ENCODE data around the gene METTL22.
"Not testable (repeated sequence)": the region's sequence is repeated elsewhere in the genome, so short reads cannot be mapped to it uniquely, and the experiment has no call there.

The METTL22 gene

DNA sequence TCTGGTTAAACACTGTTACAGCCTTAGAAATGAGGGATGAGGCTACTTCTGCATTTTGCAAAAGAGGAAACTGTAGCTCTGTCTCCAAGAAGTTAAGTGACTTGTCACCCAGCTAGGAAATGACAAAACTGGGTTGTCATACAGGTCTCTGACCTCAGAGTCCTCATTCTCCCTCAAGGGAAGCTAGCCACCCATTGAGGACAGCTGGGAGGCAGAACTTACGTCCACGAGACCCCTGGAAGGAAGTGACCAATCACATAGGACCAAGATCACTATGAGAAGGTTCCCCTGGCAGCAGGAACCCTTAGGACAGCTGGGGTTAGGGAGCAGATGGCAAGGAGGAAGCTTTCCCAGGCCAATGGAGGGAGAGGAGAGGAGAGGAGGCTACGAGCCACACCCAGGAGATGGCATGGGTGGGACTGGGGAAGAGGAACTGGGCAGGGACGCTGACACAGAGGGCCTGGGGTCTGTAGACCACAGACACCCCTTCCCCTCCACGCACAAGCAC is 11.2 kb downstream of the METTL22 start:
- no peak for DNase-seq

DNA sequence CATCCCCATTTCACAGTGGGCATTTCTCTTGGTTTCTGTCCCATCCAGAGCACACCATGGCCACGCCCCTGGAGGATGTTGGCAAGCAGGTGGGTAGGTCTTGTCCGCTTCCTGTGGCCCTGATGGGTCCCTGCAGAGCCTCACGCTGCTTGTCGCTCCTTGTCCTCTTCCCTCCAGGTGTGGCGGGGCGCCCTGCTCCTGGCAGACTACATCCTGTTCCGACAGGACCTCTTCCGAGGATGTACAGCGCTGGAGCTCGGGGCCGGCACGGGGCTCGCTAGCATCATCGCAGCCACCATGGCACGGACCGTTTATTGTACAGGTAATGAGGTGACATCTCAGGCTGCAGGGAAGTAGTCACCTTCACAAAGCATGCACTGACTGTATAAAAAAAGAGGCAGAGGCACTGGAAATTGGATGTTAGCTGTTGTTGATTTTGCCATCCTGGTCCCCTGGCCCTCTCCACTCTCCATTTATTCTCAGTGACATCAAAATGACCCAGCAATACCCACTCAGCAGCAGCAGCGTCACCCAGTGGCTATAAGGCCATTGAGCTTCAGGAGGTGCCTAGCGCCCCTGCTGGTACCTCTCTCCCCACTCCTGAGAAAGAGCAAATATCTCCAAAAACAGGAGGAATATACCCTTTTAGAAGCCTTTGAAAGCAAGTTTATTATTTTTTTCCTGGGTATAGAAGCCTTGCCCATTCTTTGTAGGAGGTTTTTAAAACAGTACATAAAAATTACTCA is 13.7 kb downstream of the METTL22 start:
- no peak for DNase-seq

DNA sequence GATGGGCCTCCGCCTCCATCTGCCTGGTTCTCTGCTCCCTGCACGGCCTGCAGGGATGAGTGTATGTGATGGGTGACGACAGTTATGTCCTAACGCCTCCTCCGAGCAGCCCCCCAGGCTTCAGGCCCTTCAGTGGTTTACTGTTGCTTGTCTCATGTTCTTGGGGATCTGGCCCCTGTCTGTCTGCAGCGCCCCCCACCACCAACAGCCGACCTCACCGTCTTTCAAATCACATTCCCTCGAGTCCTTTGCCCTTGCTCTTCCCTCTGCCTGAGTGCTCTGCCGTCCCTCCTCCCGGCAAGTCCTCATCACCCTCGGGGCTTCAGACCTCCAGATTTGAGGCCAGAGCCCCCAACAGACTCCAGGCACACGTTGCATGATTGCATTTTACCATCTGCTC is 18.2 kb downstream of the METTL22 start:
- DNase-seq, result no peak

DNA sequence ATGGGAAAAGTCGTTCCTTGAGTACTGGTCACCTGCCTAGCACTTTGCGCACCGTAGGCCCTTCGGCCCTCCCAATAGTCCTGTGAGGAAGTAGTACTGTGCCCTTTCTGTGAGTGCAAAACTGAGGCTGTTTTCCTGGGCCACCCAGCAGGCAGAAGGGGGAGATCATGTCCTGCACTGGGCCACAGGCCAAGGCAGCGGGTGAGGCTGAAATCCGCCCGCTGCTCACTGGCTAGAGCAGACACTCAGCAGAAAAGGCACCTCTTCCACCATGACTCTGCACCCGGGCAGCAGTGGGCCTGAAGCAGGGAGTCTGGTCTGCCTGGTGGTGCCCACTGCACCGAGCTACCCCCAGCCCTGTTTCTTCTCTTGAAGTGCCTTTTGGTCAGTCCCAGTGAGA is 20.2 kb downstream of the METTL22 start:
- no peak for DNase-seq

DNA sequence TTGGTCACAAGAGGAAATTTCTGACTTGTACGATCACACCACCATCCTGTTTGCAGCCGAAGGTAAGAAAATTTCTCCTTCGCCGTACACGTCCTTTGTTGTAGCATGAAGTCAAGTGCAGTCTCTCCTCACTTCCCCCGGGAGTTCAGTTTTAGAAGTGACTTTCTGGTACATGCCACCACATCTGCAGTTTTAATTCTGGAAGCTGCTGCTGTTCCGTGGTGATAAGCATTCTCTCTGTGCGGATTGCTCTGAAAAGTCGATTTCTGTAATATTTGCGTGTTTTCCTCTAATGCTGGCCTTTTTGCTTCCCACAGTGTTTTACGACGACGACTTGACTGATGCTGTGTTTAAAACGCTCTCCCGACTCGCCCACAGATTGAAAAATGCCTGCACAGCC is 20.6 kb downstream of the METTL22 start:
- no peak for DNase-seq

DNA sequence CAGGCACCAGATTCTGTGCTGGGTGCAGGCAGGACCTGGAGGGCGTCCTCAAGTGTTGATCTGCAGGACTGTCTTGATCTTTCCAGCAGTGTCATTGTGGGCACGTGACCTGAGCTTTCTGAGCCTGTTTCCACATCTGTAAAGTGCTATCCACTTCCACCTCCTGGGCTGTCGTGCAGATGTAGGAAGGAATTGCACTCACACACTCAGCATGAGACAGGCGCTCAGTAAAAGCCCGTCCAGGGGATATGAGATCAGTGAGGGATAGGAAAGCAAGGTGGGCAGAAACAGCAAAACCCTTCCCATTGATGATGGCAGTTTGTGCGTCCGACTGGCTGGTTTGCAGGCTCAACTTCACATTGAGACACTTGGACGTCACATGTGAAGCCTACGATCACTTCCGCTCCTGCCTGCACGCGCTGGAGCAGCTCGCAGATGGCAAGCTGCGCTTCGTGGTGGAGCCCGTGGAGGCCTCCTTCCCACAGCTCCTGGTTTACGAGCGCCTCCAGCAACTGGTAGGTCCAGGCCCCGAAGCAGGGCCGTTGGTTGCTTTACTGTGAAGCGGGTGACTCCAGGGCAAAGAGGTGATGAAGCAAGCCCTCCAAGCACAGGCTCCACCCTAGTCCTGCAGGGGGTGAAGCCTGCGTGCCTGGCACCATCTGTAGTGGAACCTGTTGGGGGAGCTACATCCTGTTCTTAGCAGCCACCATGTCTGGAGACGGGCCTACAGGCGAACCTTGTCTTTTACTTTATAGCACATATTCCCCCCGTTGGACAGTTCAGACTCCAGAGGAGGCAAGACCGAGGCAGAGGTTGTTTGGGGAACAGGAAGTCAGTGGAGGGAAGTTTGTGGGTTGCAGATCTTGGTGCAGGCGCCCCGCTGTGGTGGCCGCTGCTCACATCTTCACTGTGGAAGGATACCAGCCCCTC is 23.0 kb downstream of the METTL22 start:
- DNase-seq, result no peak

DNA sequence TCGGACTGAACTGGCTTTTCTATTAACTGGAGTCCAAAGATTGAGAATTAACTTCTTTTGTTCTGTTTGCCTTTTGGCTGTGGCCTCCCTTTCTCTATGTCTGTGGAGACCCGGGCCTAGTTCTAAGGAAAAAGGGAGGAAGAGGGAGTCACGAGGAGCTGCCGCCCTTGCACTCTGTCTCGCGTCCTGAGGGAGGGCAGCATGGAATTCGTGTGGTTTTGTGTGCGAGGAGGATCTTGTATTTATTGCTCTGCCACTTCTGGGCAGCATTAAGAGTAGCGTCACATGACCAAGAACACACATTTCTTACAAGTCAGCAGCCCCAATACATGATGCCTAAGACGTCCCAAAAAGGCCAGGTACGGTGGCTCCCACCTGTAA is 23.6 kb downstream of the METTL22 start:
- DNase-seq, result no peak

DNA sequence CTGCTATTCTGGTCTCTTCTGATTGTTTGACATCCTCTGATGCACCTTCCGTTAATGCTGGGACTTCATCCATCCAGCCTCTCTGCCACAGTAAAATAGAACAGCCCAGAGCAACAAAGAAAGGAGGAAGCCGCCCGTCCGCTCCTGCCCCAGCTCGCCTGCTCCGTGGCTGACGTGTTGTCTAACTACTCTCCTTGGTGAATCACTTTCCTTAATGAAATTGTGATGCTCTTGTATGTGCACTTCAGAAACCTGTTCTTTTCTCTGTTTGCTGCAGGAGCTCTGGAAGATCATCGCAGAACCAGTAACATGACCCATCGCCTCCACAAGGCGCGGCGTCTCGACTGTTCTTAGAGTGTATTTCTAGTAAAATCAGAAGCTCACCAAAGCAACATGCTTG is 24.3 kb downstream of the METTL22 start:
- no peak for DNase-seq

DNA sequence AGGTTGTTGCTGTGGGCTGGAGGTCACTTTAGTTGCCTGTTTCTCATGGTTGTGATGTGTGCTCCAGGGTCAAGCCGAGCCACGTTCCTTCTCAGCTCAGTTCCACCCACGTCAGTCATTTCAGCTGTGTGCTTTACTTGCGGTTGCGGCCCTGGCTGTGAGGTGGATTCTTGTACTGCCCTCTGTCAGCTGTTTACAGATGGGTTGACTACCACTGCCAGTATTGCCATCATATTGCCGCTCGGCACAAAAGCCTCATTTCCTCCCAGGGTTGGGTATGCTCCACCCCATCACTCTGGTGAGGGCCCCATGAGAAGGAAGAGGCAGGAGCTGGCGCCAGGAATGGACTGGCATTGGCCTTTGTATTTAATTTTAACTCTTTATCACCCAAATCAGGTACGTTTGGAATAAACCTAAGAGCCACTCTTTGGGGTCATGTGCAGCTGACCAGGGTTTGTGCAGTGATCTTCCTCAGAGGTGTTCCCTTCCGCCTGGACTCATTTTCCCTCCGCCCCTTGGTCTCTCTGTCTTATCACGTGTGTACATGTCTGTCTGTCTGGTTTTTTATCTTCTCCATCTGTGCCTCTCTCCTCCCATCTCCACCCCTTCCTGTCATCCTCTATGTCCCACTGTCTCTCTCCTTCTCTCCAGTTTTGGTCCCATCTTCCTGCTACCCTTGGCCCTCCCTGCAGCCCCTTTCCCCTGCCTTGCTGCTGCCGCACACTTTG is 25.0 kb downstream of the METTL22 start:
- DNase-seq, result no peak

DNA sequence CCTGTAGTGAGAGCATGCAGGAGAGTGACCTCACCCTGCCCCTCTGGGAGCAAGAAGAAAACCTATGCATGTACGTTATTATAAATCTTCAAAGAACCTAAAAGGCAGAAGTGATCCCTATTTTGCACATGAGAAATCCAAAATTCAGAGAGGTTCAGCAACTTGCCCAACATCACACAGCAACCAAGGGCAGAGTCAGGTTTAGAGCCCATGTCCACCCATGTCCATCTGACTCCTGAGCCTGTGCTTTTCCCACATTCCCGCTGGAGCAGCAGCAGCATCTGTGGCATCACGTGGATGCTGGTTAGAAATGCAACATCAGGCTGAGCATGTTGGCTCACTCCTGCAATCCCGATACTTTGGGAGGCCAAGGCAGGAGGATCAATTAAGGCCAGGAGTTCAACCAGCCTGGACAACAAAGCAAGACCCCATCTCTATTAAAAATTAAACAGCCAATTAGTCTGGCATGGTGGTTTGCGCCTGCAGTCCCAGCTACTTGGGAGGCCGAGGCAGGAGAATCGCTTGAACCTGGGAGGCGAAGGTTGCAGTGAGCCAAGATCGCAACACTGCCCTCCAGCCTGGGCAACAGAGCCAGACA is 26.3 kb downstream of the METTL22 start:
- DNase-seq, result no peak

DNA sequence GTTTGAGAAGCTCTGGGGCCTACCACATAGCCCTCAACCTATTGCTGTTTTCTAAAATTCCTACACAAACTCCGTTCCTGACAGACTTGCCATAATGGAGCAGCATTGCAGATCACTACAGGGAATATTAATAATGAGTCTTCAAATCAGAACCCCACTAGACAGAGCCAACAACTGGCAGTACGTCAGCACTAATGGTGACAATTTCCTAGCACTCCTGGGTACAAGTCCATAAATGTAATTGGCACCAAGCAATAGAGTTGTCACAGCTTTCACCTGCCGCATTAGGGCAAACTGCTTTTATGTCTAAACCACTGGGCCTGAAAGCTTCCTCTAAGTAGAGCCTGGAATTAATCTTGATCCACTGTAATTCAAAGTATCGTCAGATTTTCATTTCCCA is 27.4 kb downstream of the METTL22 start:
- no peak for DNase-seq

DNA sequence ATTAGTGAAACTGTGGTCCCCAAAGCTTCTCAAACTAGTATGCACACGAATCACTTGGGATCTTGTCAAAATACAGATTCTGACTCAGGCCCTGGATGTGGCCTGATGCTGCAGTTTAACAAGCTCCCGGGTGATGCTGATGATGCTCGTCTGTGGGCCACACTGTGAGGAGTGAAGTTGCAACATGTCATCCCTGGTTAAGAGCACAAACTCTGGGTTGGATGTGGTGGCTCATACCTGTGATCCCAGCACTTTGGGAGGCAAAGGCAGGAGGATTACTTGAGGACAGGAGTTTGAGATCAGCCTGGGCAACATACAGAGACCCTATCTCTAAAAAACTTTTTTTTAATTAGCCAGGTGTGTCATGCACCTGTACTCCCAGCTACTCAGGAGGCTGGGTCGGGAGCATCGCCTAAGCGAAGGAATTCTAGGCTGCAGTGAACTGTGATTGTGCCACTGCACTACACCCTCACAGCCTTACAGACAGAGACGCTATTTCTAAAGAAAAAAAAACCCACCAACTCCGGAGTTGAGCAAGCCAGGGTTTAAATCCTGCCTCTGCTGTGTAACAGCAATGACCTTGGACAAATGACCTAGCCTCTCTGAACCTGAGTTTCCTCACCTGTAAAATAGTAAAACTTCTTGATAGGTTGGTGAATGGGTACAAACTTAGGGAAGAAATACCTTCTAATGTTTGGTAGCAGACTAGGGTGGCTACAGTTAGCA is 28.5 kb downstream of the METTL22 start:
- DNase-seq, result no peak

DNA sequence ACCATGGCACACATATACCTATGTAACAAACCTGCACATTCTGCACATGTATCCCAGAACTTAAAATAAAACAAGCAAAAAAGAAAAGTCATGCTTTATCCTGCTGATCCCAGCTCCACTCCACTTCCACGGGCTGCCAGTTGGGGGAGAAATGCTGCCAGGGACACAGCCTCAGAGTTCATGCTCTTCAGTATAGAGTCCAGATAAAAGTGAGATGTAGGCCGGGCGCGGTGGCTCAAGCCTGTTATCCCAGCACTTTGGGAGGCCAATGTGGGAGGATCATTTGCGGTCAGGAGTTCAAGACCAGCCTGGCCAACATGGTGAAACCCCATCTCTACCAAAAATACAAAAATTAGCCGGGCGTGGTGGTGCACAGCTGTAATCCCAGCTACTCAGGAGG is 30.5 kb downstream of the METTL22 start:
- DNase-seq, result not testable (repeated sequence)

DNA sequence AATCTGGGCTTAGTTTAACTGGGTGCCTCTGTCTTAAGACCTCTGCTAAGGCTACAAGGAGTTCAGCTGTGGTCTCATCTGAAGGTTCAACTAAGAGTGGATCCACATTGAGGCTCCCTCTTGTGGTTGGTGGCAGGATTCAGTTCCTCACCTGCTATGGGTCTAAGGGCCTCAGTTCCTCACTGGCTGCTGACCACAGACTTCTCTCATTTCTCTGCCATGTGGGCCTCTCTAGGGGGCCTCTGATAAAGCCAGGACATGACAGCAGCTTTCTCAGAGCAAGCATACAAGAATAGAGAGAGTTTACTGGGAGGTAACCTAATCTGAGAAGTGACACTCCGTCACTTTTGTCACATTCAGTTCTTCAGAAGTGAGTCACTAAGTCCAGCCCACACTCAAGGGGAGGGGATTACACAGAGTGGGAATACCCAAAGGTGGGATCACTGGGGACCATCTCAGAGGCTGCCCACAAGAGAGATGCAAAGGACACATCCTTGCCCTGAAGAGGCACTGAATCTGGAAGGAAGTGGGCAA is 33.8 kb downstream of the METTL22 start:
- DNase-seq, result no peak

DNA sequence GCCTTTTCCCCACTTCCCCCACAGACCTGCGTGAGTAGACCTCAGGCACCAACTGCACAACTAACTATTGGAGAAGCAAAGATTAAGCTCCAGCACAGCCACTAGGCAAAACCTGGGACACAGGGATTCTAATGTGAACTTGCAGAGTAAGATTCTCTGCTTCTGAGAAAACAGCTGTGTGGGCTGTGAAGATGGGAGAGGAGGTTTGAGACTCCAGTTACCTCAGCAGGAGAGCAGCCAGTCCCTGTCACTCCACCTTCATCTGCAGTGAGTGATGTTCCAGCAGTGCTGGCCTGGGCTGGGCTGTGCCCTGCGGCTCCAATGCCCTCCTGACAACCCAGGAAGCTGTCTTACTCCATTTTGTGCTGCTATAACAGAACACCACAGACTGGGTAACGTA is 34.9 kb downstream of the METTL22 start:
- DNase-seq, result no peak

DNA sequence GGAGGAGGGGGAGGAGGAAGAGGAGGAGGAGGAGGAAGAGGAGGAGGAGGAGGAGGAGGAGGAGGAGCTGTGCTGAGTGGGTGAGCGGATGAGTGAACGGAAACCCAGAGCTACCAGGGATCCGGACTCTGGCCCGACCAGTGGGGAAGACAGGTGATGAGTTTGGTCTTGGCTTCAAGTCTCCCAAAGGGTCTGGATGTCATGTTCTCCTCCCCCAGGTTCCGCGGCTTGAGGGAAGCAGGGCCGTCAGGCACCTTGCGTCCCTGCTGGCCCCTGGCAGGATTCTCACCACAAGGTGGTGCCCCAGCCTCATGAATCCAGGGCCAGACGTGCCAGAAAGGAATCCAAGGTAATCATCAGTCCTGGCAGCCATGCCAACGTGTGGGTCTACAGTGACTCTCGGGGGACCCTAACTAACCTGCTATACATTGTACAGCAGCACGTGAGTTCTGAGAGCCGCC is 39.4 kb downstream of the METTL22 start:
- DNase-seq, result no peak

DNA sequence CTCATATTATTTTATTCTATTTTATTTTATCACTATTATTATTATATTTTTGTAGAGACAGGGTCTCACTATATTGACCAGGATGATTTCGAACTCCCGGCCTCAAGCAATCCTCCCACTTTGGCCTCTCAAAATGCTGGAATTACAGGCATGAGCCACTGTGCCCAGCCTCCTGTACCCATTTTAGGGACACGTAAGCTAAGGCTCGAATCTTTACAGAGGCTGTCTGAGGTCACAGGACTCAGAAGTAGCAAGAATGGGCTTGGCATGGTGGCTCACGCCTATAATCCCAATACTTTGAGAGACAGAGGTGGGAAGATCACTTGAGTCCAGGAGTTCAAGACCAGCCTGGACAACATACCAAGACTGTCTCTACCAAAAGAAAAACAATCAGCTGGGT is 40.2 kb downstream of the METTL22 start:
- no peak for DNase-seq

DNA sequence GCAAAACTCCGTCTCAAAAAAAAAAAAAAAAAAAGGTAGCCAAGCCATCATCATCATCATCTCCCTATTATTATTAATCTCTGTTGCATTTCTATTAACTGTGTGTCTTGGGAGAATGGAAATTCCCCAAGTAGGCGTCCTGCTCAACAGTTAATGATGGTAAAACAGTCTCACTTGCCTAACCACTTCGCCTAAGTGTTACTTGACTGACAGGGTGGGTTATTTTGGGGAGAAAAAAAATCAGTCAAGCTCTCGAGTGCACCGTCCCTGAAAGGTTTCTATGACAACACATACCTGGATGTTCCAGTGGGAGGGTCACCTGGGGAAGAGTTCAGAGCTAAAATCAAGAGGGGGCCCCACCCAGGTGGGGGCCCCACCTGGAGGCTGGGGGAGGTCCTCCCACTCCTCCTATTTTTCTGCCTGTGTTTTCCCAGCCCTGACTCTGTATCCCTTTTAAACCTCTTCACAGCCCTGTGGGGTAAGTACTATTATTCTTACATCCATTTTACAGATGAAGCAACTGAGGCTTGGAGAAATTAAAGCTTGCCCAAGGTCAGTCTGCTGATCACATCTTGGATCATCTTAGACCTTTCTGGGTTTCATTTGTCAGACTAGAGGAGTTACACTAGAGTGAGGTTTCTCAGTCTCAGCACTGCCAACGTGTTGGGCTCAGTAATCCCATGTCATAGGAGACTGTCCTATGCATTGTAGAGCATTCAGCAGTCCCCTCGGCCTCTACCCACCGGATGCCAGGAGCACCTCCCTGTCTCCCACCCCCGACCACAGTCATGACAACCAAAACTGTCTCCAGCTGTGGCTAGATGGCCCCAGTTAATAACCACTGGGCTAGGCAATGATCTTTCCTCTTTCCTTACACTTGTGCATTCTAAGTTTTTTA is 41.9 kb downstream of the METTL22 start:
- no peak for DNase-seq

DNA sequence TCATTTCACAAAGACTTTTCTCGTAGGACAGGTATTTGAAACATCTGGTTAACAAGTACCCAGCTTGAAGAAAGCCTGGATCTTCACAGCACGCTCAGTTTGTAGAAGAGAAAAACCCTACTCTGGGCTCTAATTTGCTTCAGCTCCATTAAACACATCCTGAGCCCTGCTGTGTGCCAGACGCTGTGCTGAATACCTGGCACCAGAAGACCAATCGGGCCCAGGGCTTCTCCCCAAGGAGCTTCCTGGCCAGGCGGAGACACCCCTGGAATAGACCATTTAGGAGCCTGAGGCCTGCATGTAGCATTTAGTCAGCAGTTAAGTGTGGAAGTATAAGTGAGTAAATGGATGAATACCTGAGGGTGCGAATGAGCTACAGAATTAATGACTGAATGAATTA is 44.0 kb downstream of the METTL22 start:
- DNase-seq, result no peak

DNA sequence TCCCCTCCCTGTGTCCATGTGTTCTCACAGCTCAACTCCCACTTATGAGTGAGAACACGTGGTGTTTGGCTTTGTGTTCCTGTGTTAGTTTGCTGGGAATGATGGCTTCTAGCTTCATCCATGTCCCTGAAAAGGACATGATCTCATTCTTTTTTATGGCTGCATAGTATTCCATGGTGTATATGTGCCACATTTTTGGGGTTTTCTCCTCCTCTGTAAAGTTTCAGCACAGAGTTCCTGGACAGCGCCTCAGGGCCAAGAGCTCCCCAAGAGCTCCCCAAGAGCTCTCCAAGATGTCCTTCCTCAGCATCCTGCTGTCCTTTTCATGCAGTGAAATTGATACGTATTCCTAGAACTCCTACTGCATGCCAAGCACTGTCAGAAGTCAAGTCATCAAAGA is 46.0 kb downstream of the METTL22 start:
- no peak for DNase-seq

DNA sequence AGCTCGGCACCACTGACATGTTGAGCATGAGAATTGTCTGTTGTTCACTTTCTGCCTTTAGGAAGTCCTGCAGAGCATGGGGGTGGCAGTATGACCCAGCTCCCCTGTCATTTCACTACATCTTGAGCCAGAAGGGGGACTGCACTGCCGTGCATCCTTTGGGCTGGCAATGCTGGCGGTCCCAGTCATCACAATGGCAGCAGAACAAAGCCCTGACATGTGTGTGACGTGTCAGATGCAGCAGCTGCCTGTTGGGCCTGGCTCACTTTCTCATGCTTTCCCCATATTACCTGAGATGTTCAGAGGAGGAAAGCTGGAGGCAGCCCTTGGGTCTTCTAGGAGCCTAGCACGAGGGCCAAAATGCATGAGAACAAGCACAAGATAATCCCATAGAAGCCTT is 46.6 kb downstream of the METTL22 start:
- no peak for DNase-seq

Measured in NCI-H187 treated with DMSO at 0.1 percent for 48 hours (cell line).